SJCRH30 (cell line): ENCODE results near the gene TNFRSF8. TPM values are rescaled to one million over a fixed set of nuclear protein-coding genes. Genes with fewer than 3 reads are reported as not detected.
A peak's percentile ranks its signal among the peaks of the same experiment; 100 is the strongest.

Experiments used
- DNase-seq, 2 experiments: peaks; one replicate each; pipeline ENCODE4 v3.0.0-alpha.2; 2015 to 2020
- H3K27ac ChIP-seq: fragments of 250-450 bp; sonication (Bioruptor Pico); 2 replicates; pipeline ENCODE4 v1.5.1; 2020; ENCODE audit warnings: mild to moderate bottlenecking, moderate library complexity
- H3K27me3 ChIP-seq: fragments of 250-450 bp; sonication (Bioruptor Pico); 2 replicates; pipeline ENCODE4 v1.5.1; 2020; ENCODE audit warnings: mild to moderate bottlenecking, moderate library complexity
- H3K36me3 ChIP-seq: fragments of 250-450 bp; sonication (Bioruptor Pico); 2 replicates; pipeline ENCODE4 v1.5.1; 2020; ENCODE audit warnings: mild to moderate bottlenecking, moderate library complexity
- H3K4me1 ChIP-seq: fragments of 250-450 bp; sonication (Bioruptor Pico); 2 replicates; pipeline ENCODE4 v1.5.1; 2020; ENCODE audit warnings: mild to moderate bottlenecking, moderate library complexity
- H3K4me3 ChIP-seq: fragments of 250-450 bp; sonication (Bioruptor Pico); 2 replicates; pipeline ENCODE4 v1.5.1; 2020; ENCODE audit warnings: mild to moderate bottlenecking, moderate library complexity
- H3K9me3 ChIP-seq: fragments of 250-450 bp; sonication (Bioruptor Pico); replicated peaks from 2 replicates; pipeline ENCODE4 v1.5.1; 2020; ENCODE audit warnings: mild to moderate bottlenecking, moderate library complexity
- total RNA-seq: library from RNA; depleted of rRNA; stranded (reverse); fragments of >200 nt; shearing (Covaris generic); gene quantifications from 2 replicates; pipeline ENCODE4 v1.2.3, GENCODE V29; 2014; rRNA removed

TNFRSF8 gene
- total RNA-seq = 0.32 and 0.43 TPM in 2 replicates

GRCh38 chr1:12063141-12064072, at the start of gene TNFRSF8:
TNFRSF8 (plus strand) TSS chr1:12063303; CDS start chr1:12063599, 296 bp downstream.
- Histone ChIP-seq H3K4me3 (no peak within 1 kb of the TSS), H3K27me3 (peaks cover 10% of the 10 kb centered on the region), H3K36me3 (no peaks in the 10 kb centered on the region)

DNA sequence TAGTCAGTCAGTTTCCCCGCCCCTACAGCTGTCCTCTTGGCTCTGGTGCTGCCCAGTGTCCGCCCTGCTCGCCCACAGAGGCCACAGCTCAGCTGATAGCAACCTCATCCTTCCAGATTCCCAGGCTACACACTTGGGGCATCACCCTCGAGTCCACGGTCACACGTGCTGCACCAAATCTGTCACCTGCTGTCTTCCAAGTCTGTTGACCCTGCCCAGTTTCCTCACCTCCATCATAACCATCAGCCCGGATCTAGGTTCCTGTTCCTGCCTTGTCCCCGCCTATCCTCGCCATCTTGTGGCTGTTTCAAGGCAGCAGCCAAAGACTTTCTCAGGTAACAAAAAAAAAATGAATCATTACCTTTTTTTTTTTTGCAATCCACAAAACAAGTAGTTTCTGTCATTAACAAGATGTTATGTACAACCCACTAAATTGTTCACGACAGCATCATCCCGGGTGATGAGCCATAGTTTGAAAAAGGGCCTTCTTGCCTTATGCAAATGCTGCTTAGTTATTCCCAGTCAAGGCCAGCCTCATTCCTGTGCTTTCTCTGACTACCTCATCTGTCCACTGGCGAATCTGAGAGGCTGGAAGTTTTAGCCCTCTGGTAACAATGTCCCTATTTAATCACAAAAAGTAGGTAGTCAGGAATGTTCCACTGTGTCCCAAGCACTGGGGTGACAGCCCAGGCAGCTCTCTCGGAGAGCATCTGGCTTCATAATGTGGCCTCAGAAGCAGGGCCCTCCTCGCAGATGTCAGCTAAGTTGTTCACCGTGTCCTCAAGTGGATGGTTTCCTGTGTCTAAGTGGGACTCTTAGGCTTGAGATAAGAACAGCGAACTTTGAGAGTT, 48.7 kb upstream of the TNFRSF8 start:
- Histone ChIP-seq H3K4me3 (no peak overlapping the region), H3K4me1 (peaks cover 18% of the 10 kb centered on the region), H3K36me3 (peaks cover 15% of the 10 kb centered on the region), H3K27ac (peak overlapping the region; percentile 29), H3K9me3 (no peaks in the 10 kb centered on the region), H3K27me3 (no peaks in the 10 kb centered on the region)
- DNase-seq = peak; percentile 52 to 62

More at GRCh38 chr1:12063141-12064072, at the start of gene TNFRSF8:
- Histone ChIP-seq H3K9me3 (no peaks in the 10 kb centered on the region), H3K27ac (no peak within 1 kb of the TSS), H3K4me1 (no peaks in the 10 kb centered on the region)
- DNase-seq = no peak

- Histone ChIP-seq H3K27ac (no peak overlapping the region), H3K27me3 (no peaks in the 10 kb centered on the region), H3K4me1 (peaks cover 18% of the 10 kb centered on the region), H3K9me3 (no peaks in the 10 kb centered on the region), H3K36me3 (peaks cover 8% of the 10 kb centered on the region), H3K4me3 (no peak overlapping the region)
- DNase-seq = no peak
Measured at GRCh38 chr1:12015001-12015491, 48.1 kb upstream of the TNFRSF8 start.

DNA sequence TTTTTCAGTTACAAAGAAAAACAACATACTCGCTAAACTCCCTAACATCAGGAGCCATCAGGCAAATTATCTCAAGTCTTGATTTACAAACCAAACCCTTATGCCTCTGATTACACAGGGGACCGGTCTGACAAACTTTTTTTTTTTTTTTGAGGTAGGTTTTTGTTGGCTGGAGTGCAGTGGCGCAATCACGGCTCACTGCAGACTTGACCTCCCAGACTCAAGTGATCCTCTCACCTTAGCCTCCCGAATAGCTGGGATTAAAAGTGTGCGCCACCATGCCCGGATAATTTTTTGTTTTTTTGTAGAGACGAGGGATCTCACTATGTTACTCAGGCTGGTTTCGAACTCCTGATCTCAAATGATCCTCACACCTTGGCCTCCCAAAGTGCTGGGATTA, 47.6 kb upstream of the TNFRSF8 start:
- Histone ChIP-seq H3K9me3 (no peaks in the 10 kb centered on the region), H3K4me1 (peaks cover 18% of the 10 kb centered on the region), H3K27me3 (no peaks in the 10 kb centered on the region), H3K36me3 (peaks cover 4% of the 10 kb centered on the region), H3K4me3 (no peak overlapping the region), H3K27ac (no peak overlapping the region)
- no peak for DNase-seq

- peaks cover 18% of the 10 kb centered on the region for H3K4me1 ChIP-seq
- DNase-seq = no peak
- H3K27me3 ChIP-seq = no peaks in the 10 kb centered on the region
- peaks cover 1% of the 10 kb centered on the region for H3K36me3 ChIP-seq
- no peak overlapping the region for H3K27ac ChIP-seq
- no peak overlapping the region for H3K4me3 ChIP-seq
- H3K9me3 ChIP-seq = no peaks in the 10 kb centered on the region
Measured at GRCh38 chr1:12016182-12016581, 46.9 kb upstream of the TNFRSF8 start.

- Histone ChIP-seq H3K9me3 (no peaks in the 10 kb centered on the region), H3K27ac (peak overlapping the region; percentile 48), H3K27me3 (no peaks in the 10 kb centered on the region), H3K4me1 (no peaks in the 10 kb centered on the region), H3K36me3 (peaks cover 17% of the 10 kb centered on the region), H3K4me3 (peak overlapping the region; percentile 83)
- DNase-seq = peak in 1 of 2 experiments; percentile 36
Measured at GRCh38 chr1:12019858-12020509, 43.1 kb upstream of the TNFRSF8 start.

DNA sequence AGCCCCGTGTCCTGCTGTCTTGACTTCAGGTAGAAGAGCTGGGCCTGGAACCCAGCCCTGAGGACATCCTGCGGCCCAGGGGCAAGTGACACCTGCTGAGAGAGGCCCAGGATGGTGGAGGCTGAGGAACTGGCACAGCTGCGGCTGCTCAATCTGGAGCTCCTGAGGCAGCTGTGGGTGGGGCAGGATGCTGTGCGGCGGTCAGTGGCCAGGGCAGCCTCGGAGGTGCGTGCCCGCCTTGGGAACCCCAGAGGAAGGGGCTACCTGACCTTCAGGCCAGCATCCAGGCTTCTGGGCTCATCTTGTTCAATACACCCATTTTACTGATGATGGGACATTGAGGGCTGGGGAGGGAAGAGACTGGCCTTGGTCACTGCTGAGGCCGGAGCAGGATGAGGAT, 41.5 kb upstream of the TNFRSF8 start:
- Histone ChIP-seq H3K4me3 (no peak overlapping the region), H3K4me1 (no peaks in the 10 kb centered on the region), H3K36me3 (peaks cover 21% of the 10 kb centered on the region), H3K27ac (no peak overlapping the region), H3K27me3 (no peaks in the 10 kb centered on the region), H3K9me3 (no peaks in the 10 kb centered on the region)
- no peak for DNase-seq

DNA sequence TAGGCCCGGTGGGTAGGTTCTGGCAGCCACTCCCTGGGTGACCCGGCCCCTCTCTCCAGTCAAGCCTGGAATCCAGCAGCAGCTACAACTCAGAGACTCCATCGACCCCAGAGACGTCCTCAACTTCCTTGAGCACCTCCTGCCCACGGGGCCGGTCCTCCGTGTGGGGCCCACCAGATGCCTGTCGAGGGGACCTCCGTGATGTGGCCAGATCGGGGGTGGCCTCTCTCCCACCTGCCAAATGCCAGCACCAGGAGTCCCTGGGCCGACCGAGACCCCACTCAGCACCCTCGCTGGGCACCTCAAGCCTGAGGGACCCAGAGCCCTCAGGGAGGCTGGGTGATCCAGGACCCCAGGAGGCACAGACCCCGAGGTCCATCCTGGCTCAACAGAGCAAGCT, 41.1 kb upstream of the TNFRSF8 start:
- no peaks in the 10 kb centered on the region for H3K27me3 ChIP-seq
- no peak overlapping the region for H3K4me3 ChIP-seq
- DNase-seq = no peak
- H3K9me3 ChIP-seq = no peaks in the 10 kb centered on the region
- peaks cover 21% of the 10 kb centered on the region for H3K36me3 ChIP-seq
- H3K4me1 ChIP-seq = no peaks in the 10 kb centered on the region
- no peak overlapping the region for H3K27ac ChIP-seq

GRCh38 chr1:12026586-12026985, 36.5 kb upstream of the TNFRSF8 start:
- DNase-seq = no peak
- Histone ChIP-seq H3K4me3 (no peak overlapping the region), H3K36me3 (peaks cover 25% of the 10 kb centered on the region), H3K4me1 (no peaks in the 10 kb centered on the region), H3K27me3 (no peaks in the 10 kb centered on the region), H3K9me3 (no peaks in the 10 kb centered on the region), H3K27ac (no peak overlapping the region)

GRCh38 chr1:12028248-12028647, 34.9 kb upstream of the TNFRSF8 start:
- no peak overlapping the region for H3K4me3 ChIP-seq
- no peaks in the 10 kb centered on the region for H3K4me1 ChIP-seq
- no peaks in the 10 kb centered on the region for H3K9me3 ChIP-seq
- peaks cover 17% of the 10 kb centered on the region for H3K36me3 ChIP-seq
- H3K27me3 ChIP-seq = no peaks in the 10 kb centered on the region
- DNase-seq = no peak
- H3K27ac ChIP-seq = no peak overlapping the region

- peaks cover 14% of the 10 kb centered on the region for H3K36me3 ChIP-seq
- no peak overlapping the region for H3K27ac ChIP-seq
- no peak overlapping the region for H3K4me3 ChIP-seq
- no peaks in the 10 kb centered on the region for H3K27me3 ChIP-seq
- no peak for DNase-seq
- H3K4me1 ChIP-seq = no peaks in the 10 kb centered on the region
- H3K9me3 ChIP-seq = no peaks in the 10 kb centered on the region
Measured at GRCh38 chr1:12028957-12029511, 34.1 kb upstream of the TNFRSF8 start.

- Histone ChIP-seq H3K27ac (no peak overlapping the region), H3K4me3 (no peak overlapping the region), H3K27me3 (no peaks in the 10 kb centered on the region), H3K4me1 (no peaks in the 10 kb centered on the region), H3K36me3 (peaks cover 8% of the 10 kb centered on the region; the same call in 1 of the 2 replicates), H3K9me3 (no peaks in the 10 kb centered on the region)
- no peak for DNase-seq
Measured at GRCh38 chr1:12029720-12030339, 33.3 kb upstream of the TNFRSF8 start.

DNA sequence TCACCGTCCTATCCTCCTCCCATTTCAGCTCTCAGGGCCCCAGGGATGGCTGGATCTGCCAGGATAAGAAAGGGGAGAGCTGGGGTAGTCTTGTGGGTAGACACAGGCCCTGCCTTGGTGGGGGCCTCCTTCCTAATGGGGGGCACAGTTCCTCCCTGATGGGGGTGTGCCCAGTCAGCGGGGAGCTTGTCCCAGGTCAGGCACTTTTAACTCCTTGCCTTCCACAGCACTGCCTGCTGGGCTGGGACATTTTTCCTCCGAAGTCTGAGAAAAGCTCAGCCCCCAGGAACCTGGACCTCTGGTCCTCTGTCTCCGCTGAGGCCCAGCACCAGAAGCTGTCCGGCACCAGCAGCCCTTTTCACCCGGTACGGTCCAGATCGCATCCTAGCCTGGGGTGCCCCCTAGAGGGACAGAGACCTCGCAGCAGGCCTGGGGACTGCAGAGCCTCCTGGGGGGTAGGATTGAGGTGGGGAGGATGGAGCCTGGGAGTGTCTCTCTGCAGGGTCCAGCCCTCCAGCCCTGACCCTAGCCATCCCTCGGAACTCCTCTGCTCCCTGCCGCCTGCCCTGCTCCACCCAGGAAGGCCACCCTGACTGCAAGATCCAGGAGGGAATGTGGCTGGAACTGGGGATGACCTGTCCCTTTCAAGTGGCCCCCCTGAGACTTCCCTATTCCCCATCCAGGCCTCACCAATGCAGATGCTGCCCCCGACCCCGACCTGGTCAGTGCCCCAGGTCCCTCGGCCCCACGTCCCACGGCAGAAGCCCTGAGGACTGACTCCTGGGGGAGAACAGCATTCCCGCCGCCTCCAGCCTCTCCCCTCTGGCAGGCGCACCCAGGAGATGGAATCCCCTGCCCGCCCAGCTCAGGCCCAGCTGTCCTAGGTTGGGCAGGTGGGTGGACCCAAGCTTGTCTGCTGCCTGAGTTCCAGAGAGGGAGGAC, 31.8 kb upstream of the TNFRSF8 start:
- peaks cover 4% of the 10 kb centered on the region; the same call in 1 of the 2 replicates for H3K36me3 ChIP-seq
- H3K4me3 ChIP-seq = no peak overlapping the region
- H3K27me3 ChIP-seq = no peaks in the 10 kb centered on the region
- H3K9me3 ChIP-seq = no peaks in the 10 kb centered on the region
- H3K27ac ChIP-seq = no peak overlapping the region
- DNase-seq = peak; percentile 55 to 57
- no peaks in the 10 kb centered on the region for H3K4me1 ChIP-seq
